ENCODE data around the gene NVL. TPM values are rescaled to one million over a fixed set of nuclear protein-coding genes. Genes with fewer than 3 reads are reported as not detected.

Gene NVL
- polyA plus RNA-seq, 1 of the 3 experiments (the other 2 are of a cell fraction): 12.4 TPM

GRCh38 chr1:224266915-224267856 is 62.8 kb downstream of the NVL start:
- TF ChIP-seq FOSL2 (IDR thresholded peaks at IDR 0.05; ENCODE audit: borderline replicate concordance, low read depth): no peak
- TF ChIP-seq MAX (IDR thresholded peaks at IDR 0.05; ENCODE audit: low read depth): no peak
- no peak for TF ChIP-seq ZBTB33 (IDR thresholded peaks at IDR 0.05; ENCODE audit: borderline replicate concordance, low read depth)
- no peak for TF ChIP-seq YY1 (IDR thresholded peaks at IDR 0.05; ENCODE audit: low read depth)
- TF ChIP-seq REST (IDR thresholded peaks at IDR 0.05; ENCODE audit: low read depth, low read length): no peak
- ChIA-PET POLR2A (interaction anchor here (0.8 kb wide), 1 partner anchor 138 kb away, joined by 3 read pairs; no protein-coding TSS in a partner anchor), CTCF (interaction anchor here (1.3 kb wide), 1 partner anchor 152 kb away, joined by 3 read pairs; no protein-coding TSS in a partner anchor)
- H3K4me1 ChIP-seq (ENCODE audit: control insufficient read depth in 1 of 2, insufficient read depth in 2 of 2, low read depth in 1 of 2, low read length in 1 of 2): no peaks in the 10 kb centered on the region
- no peak overlapping the region for H2AFZ ChIP-seq (ENCODE audit: low read depth)
- peaks cover 0 to 39% of the 10 kb centered on the region in 2 experiments for H3K36me3 ChIP-seq (replicated peaks in 1 of 2; ENCODE audit: control insufficient read depth in 1 of 2, insufficient read depth in 2 of 2, low read length in 1 of 2)
- 92% methylated on average over 11 of the region's 11 CpGs for WGBS (ENCODE audit: low lambda C conversion rate)
- H3K4me2 ChIP-seq: no peak overlapping the region
- H3K9me2 ChIP-seq: no peaks in the 10 kb centered on the region
- H3K79me2 ChIP-seq (ENCODE audit: insufficient read depth): no peaks in the 10 kb centered on the region
- H3K27ac ChIP-seq (ENCODE audit: low read depth in 2 of 2, low read length in 1 of 2): no peak overlapping the region
- no peaks in the 10 kb centered on the region for H3K27me3 ChIP-seq (ENCODE audit: insufficient read depth)
- H3K9me3 ChIP-seq: no peaks in the 10 kb centered on the region
- DNase-seq: no peak
- no peaks in the 10 kb centered on the region for H4K20me1 ChIP-seq (ENCODE audit: insufficient read depth)
- no peak overlapping the region for H3K4me3 ChIP-seq (ENCODE audit: low read depth in 2 of 2, low read length in 1 of 2)
- H3F3A ChIP-seq (replicated peaks; ENCODE audit: insufficient read depth): peaks cover 12% of the 10 kb centered on the region
- no peak overlapping the region for H3K9ac ChIP-seq

DNA sequence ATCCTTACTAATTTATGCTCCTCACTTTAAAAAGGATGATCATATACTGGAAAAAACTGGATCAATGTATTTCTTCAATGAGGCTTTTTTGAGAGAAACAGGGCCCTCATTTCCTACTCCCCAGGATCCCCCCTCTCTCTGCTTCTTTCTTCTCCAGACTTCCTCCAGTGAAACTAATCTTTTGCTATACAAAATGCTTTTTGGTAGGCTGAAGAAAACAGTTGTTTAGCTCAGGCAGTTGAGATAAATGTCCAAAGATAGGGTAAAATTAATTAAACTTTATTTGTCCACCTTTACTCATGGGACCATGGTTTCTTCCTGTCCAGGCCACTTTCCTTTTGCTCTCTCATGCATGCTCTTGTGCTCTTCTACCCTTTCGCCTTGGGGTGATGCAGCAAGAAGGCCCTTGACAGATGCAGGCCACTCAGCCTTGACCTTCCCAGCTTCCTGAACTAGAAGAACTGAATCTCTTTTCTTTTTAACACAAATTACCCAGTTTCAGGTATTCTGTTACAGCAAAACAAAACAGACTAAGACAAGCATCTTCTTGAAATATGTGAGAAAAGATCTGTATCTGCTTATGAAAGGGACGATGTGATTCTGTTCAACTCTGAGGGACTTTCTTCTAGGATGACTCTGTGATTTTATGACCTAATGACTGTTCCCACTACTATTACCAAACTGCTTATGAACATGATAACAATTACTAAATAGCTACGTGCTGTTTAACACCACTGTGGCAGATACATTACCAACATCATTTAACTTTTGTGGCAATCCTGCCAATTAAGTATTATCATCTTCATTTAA is 63.7 kb downstream of the NVL start:
- Histone ChIP-seq H4K20me1 (ENCODE audit: insufficient read depth) (no peaks in the 10 kb centered on the region), H3K79me2 (ENCODE audit: insufficient read depth) (no peaks in the 10 kb centered on the region), H3K9me3 (no peaks in the 10 kb centered on the region), H3K36me3 (replicated peaks in 1 of 2; ENCODE audit: control insufficient read depth in 1 of 2, insufficient read depth in 2 of 2, low read length in 1 of 2) (peaks cover 0 to 31% of the 10 kb centered on the region in 2 experiments), H3K4me1 (ENCODE audit: control insufficient read depth in 1 of 2, insufficient read depth in 2 of 2, low read depth in 1 of 2, low read length in 1 of 2) (no peaks in the 10 kb centered on the region), H3K4me2 (no peak overlapping the region), H3K27ac (ENCODE audit: low read depth in 2 of 2, low read length in 1 of 2) (no peak overlapping the region; a peak in 1 of 4 replicates), H3F3A (replicated peaks; ENCODE audit: insufficient read depth) (peaks cover 12% of the 10 kb centered on the region), H3K9me2 (no peaks in the 10 kb centered on the region), H3K27me3 (ENCODE audit: insufficient read depth) (no peaks in the 10 kb centered on the region), H3K4me3 (ENCODE audit: low read depth in 2 of 2, low read length in 1 of 2) (no peak overlapping the region), H3K9ac (no peak overlapping the region), H2AFZ (ENCODE audit: low read depth) (no peak overlapping the region)
- CTCF ChIA-PET: no interaction called here
- WGBS (ENCODE audit: low lambda C conversion rate): 86% methylated on average over 3 of the region's 3 CpGs
- no peak for DNase-seq
- POLR2A ChIA-PET: no interaction called here
- TF ChIP-seq EZH2phosphoT487 (IDR thresholded peaks at IDR 0.05; ENCODE audit: borderline replicate concordance, low read depth): no peak
- TF ChIP-seq, protein P1, sequence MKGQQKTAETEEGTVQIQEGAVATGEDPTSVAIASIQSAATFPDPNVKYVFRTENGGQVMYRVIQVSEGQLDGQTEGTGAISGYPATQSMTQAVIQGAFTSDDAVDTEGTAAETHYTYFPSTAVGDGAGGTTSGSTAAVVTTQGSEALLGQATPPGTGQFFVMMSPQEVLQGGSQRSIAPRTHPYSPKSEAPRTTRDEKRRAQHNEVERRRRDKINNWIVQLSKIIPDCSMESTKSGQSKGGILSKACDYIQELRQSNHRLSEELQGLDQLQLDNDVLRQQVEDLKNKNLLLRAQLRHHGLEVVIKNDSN (IDR thresholded peaks at IDR 0.05; ENCODE audit: borderline replicate concordance, low read depth): no peak
- no peak for TF ChIP-seq CHD2 (IDR thresholded peaks at IDR 0.05; ENCODE audit: low read length, partially characterized antibody)
- TF ChIP-seq ZBTB33 (IDR thresholded peaks at IDR 0.05; ENCODE audit: borderline replicate concordance, low read depth): no peak
- no peak for TF ChIP-seq RCOR1 (IDR thresholded peaks at IDR 0.05; ENCODE audit: low read length)
- TF ChIP-seq SMC3 (IDR thresholded peaks at IDR 0.05; ENCODE audit: low read depth, low read length): no peak
- TF ChIP-seq SIN3A (IDR thresholded peaks at IDR 0.05; ENCODE audit: borderline replicate concordance, low read depth, low read length): no peak
- TF ChIP-seq MEF2A (IDR thresholded peaks at IDR 0.05; ENCODE audit: borderline replicate concordance, low read depth): no peak

All from SK-N-SH (cell line).